SJCRH30 (cell line): ENCODE results near the gene MTOR. TPM values are rescaled to one million over a fixed set of nuclear protein-coding genes. Genes with fewer than 3 reads are reported as not detected.
"Not testable (repeated sequence)": the region's sequence is repeated elsewhere in the genome, so short reads cannot be mapped to it uniquely, and the experiment has no call there.

Source experiments
- DNase-seq, 2 experiments: peaks; one replicate each; pipeline ENCODE4 v3.0.0-alpha.2; 2015 to 2020
- H3K27ac ChIP-seq: fragments of 250-450 bp; sonication (Bioruptor Pico); 2 replicates; pipeline ENCODE4 v1.5.1; 2020; ENCODE audit warnings: mild to moderate bottlenecking, moderate library complexity
- H3K27me3 ChIP-seq: fragments of 250-450 bp; sonication (Bioruptor Pico); 2 replicates; pipeline ENCODE4 v1.5.1; 2020; ENCODE audit warnings: mild to moderate bottlenecking, moderate library complexity
- H3K36me3 ChIP-seq: fragments of 250-450 bp; sonication (Bioruptor Pico); 2 replicates; pipeline ENCODE4 v1.5.1; 2020; ENCODE audit warnings: mild to moderate bottlenecking, moderate library complexity
- H3K4me1 ChIP-seq: fragments of 250-450 bp; sonication (Bioruptor Pico); 2 replicates; pipeline ENCODE4 v1.5.1; 2020; ENCODE audit warnings: mild to moderate bottlenecking, moderate library complexity
- H3K4me3 ChIP-seq: fragments of 250-450 bp; sonication (Bioruptor Pico); 2 replicates; pipeline ENCODE4 v1.5.1; 2020; ENCODE audit warnings: mild to moderate bottlenecking, moderate library complexity
- H3K9me3 ChIP-seq: fragments of 250-450 bp; sonication (Bioruptor Pico); replicated peaks from 2 replicates; pipeline ENCODE4 v1.5.1; 2020; ENCODE audit warnings: mild to moderate bottlenecking, moderate library complexity
- total RNA-seq: library from RNA; depleted of rRNA; stranded (reverse); fragments of >200 nt; shearing (Covaris generic); gene quantifications from 2 replicates; pipeline ENCODE4 v1.2.3, GENCODE V29; 2014

MTOR gene
- total RNA-seq, 1 experiment from 2014 or later, result 55.2 TPM

- H3K27ac ChIP-seq, result no peak overlapping the region
- H3K27me3 ChIP-seq, result no peaks in the 10 kb centered on the region
- H3K4me1 ChIP-seq, result no peaks in the 10 kb centered on the region
- H3K36me3 ChIP-seq, result peaks cover 66% of the 10 kb centered on the region
- no peaks in the 10 kb centered on the region for H3K9me3 ChIP-seq
- no peak overlapping the region for H3K4me3 ChIP-seq
- DNase-seq, result no peak
Observed at GRCh38 chr1:11187931-11188330, 74.4 kb downstream of the MTOR start.

GRCh38 chr1:11187494-11187893 lies 74.9 kb downstream of the MTOR start:
- DNase-seq, result no peak
- no peak overlapping the region for H3K27ac ChIP-seq

GRCh38 chr1:11187000-11187399 lies 75.4 kb downstream of the MTOR start:
- Histone ChIP-seq H3K36me3 (peaks cover 62% of the 10 kb centered on the region), H3K27ac (no peak overlapping the region), H3K27me3 (no peaks in the 10 kb centered on the region), H3K4me3 (no peak overlapping the region), H3K9me3 (no peaks in the 10 kb centered on the region), H3K4me1 (no peaks in the 10 kb centered on the region)
- DNase-seq, result no peak

More at GRCh38 chr1:11187494-11187893, 74.9 kb downstream of the MTOR start:
- no peaks in the 10 kb centered on the region for H3K27me3 ChIP-seq
- H3K36me3 ChIP-seq, result peaks cover 66% of the 10 kb centered on the region
- H3K4me3 ChIP-seq, result no peak overlapping the region
- H3K4me1 ChIP-seq, result no peaks in the 10 kb centered on the region
- no peaks in the 10 kb centered on the region for H3K9me3 ChIP-seq

- H3K36me3 ChIP-seq, result peaks cover 56% of the 10 kb centered on the region
- H3K27ac ChIP-seq, result no peak overlapping the region
- no peak overlapping the region for H3K4me3 ChIP-seq
- no peaks in the 10 kb centered on the region for H3K4me1 ChIP-seq
- H3K27me3 ChIP-seq, result no peaks in the 10 kb centered on the region
- no peaks in the 10 kb centered on the region for H3K9me3 ChIP-seq
- DNase-seq, result no peak
Observed at GRCh38 chr1:11184973-11185372, 77.4 kb downstream of the MTOR start.

GRCh38 chr1:11182884-11183283 lies 79.5 kb downstream of the MTOR start:
- no peaks in the 10 kb centered on the region for H3K9me3 ChIP-seq
- H3K4me3 ChIP-seq, result no peak overlapping the region
- no peak overlapping the region for H3K27ac ChIP-seq
- DNase-seq, result no peak
- no peaks in the 10 kb centered on the region for H3K27me3 ChIP-seq
- H3K4me1 ChIP-seq, result no peaks in the 10 kb centered on the region
- peaks cover 49% of the 10 kb centered on the region for H3K36me3 ChIP-seq

- Histone ChIP-seq H3K36me3 (peaks cover 41% of the 10 kb centered on the region), H3K27ac (no peak overlapping the region), H3K4me3 (no peak overlapping the region), H3K4me1 (peaks cover 4% of the 10 kb centered on the region; the same call in 1 of the 2 replicates), H3K27me3 (no peaks in the 10 kb centered on the region), H3K9me3 (no peaks in the 10 kb centered on the region)
- DNase-seq, result no peak
Observed at GRCh38 chr1:11180342-11180744, 82.0 kb downstream of the MTOR start.

GRCh38 chr1:11179749-11180148 lies 82.6 kb downstream of the MTOR start:
- H3K4me1 ChIP-seq, DNase-seq, H3K27ac ChIP-seq, H3K4me3 ChIP-seq, H3K27me3 ChIP-seq, H3K9me3 ChIP-seq: not testable (repeated sequence)
- H3K36me3 ChIP-seq, result peaks cover 41% of the 10 kb centered on the region

- Histone ChIP-seq H3K4me1 (peaks cover 4% of the 10 kb centered on the region; the same call in 1 of the 2 replicates), H3K27ac (no peak overlapping the region), H3K4me3 (no peak overlapping the region), H3K27me3 (no peaks in the 10 kb centered on the region), H3K9me3 (no peaks in the 10 kb centered on the region), H3K36me3 (peaks cover 40% of the 10 kb centered on the region)
- DNase-seq, result no peak
Observed at GRCh38 chr1:11179125-11179524, 83.2 kb downstream of the MTOR start.

- Histone ChIP-seq H3K4me3 (no peak overlapping the region), H3K36me3 (peaks cover 36% of the 10 kb centered on the region), H3K9me3 (no peaks in the 10 kb centered on the region), H3K27ac (no peak overlapping the region), H3K27me3 (no peaks in the 10 kb centered on the region), H3K4me1 (peaks cover 4% of the 10 kb centered on the region; the same call in 1 of the 2 replicates)
- no peak for DNase-seq
Observed at GRCh38 chr1:11178021-11179015, 84.0 kb downstream of the MTOR start.

- DNase-seq, result peak; percentile 9 to 31
Observed at GRCh38 chr1:11176081-11176706, 86.2 kb downstream of the MTOR start.

GRCh38 chr1:11175461-11175860 lies 86.9 kb downstream of the MTOR start:
- Histone ChIP-seq H3K36me3 (peaks cover 23% of the 10 kb centered on the region), H3K4me3 (no peak overlapping the region), H3K27ac (no peak overlapping the region), H3K9me3 (no peaks in the 10 kb centered on the region), H3K4me1 (peaks cover 4% of the 10 kb centered on the region; the same call in 1 of the 2 replicates), H3K27me3 (no peaks in the 10 kb centered on the region)
- no peak for DNase-seq

More at GRCh38 chr1:11176081-11176706, 86.2 kb downstream of the MTOR start:
- no peak overlapping the region for H3K4me3 ChIP-seq
- no peaks in the 10 kb centered on the region for H3K9me3 ChIP-seq
- H3K4me1 ChIP-seq, result peaks cover 4% of the 10 kb centered on the region; the same call in 1 of the 2 replicates
- H3K27ac ChIP-seq, result no peak overlapping the region; the same call in 1 of the 2 replicates
- H3K27me3 ChIP-seq, result no peaks in the 10 kb centered on the region
- H3K36me3 ChIP-seq, result peaks cover 28% of the 10 kb centered on the region

- H3K36me3 ChIP-seq, result peaks cover 18% of the 10 kb centered on the region
- no peak overlapping the region for H3K4me3 ChIP-seq
- H3K4me1 ChIP-seq, result peaks cover 4% of the 10 kb centered on the region; the same call in 1 of the 2 replicates
- DNase-seq, result no peak
- H3K27me3 ChIP-seq, result no peaks in the 10 kb centered on the region
- no peaks in the 10 kb centered on the region for H3K9me3 ChIP-seq
- no peak overlapping the region for H3K27ac ChIP-seq
Observed at GRCh38 chr1:11174261-11174942, 87.9 kb downstream of the MTOR start.

GRCh38 chr1:11170102-11170501 lies 92.2 kb downstream of the MTOR start:
- H3K27me3 ChIP-seq, result no peaks in the 10 kb centered on the region
- peaks cover 23% of the 10 kb centered on the region for H3K36me3 ChIP-seq
- H3K4me3 ChIP-seq, result no peak overlapping the region
- no peaks in the 10 kb centered on the region for H3K4me1 ChIP-seq
- H3K9me3 ChIP-seq, result peaks cover 6% of the 10 kb centered on the region; the same call in 1 of the 2 replicates
- no peak overlapping the region for H3K27ac ChIP-seq
- no peak for DNase-seq

GRCh38 chr1:11169202-11169601 lies 93.1 kb downstream of the MTOR start:
- no peaks in the 10 kb centered on the region for H3K4me1 ChIP-seq
- no peaks in the 10 kb centered on the region for H3K27me3 ChIP-seq
- no peak for DNase-seq
- no peak overlapping the region for H3K27ac ChIP-seq
- H3K9me3 ChIP-seq, result peaks cover 6% of the 10 kb centered on the region; the same call in 1 of the 2 replicates
- H3K4me3 ChIP-seq, result no peak overlapping the region
- H3K36me3 ChIP-seq, result peaks cover 15% of the 10 kb centered on the region
